Spleen (tissue), 11 donors: ENCODE data around the gene SEMA4G. TPM values are rescaled to one million over a fixed set of nuclear protein-coding genes. Genes with fewer than 3 reads are reported as not detected.

ENCODE experiments used
- DNase-seq: peaks from one replicate; pipeline ENCODE4 v3.0.0-alpha.2; 2020
- H3K27ac ChIP-seq, 8 donors: fragments of 200-600 bp; sonication (generic) in 7 of 8; 1 replicate in 4 of 8; 2 replicates in 4 of 8; pipeline versions ENCODE4 v1.5.0 to v1.8.0; 2016 to 2021; ENCODE audit warnings: inconsistent platforms in 4 of 8, mild to moderate bottlenecking in 4 of 8, moderate library complexity in 1 of 8
- H3K27me3 ChIP-seq, 7 donors: fragments of 200-600 bp; sonication (generic) in 6 of 7; replicated peaks in 1 of 7; 1 replicate in 4 of 7; 2 replicates in 3 of 7; pipeline versions ENCODE4 v1.5.0 to v1.8.0; 2016 to 2021; ENCODE audit warnings: inconsistent platforms in 3 of 7, mild to moderate bottlenecking in 1 of 7
- H3K36me3 ChIP-seq, 6 donors: fragments of 200-600 bp; sonication (generic) in 5 of 6; 1 replicate in 4 of 6; 2 replicates in 2 of 6; pipeline versions ENCODE4 v1.5.0 to v1.8.0; 2016 to 2021; ENCODE audit warnings: inconsistent platforms in 2 of 6
- H3K4me1 ChIP-seq, 6 donors: fragments of 200-600 bp; sonication (generic) in 5 of 6; 1 replicate in 3 of 6; 2 replicates in 3 of 6; pipeline versions ENCODE4 v1.5.0 to v1.8.0; 2016 to 2021; ENCODE audit warnings: inconsistent platforms in 3 of 6
- H3K4me3 ChIP-seq, 8 donors: fragments of 200-600 bp; sonication (generic) in 7 of 8; 1 replicate in 4 of 8; 2 replicates in 4 of 8; pipeline versions ENCODE4 v1.5.0 to v1.8.0; 2016 to 2021; ENCODE audit warnings: inconsistent platforms in 4 of 8, mild to moderate bottlenecking in 4 of 8, moderate library complexity in 2 of 8
- H3K9me3 ChIP-seq, 8 donors: fragments of 200-600 bp; sonication (generic) in 7 of 8; 1 replicate in 4 of 8; 2 replicates in 4 of 8; pipeline versions ENCODE4 v1.5.0 to v1.8.0; 2016 to 2021; ENCODE audit warnings: inconsistent platforms in 4 of 8
- POLR2A ChIP-seq, 3 donors: fragments of 450-650 bp; IDR thresholded peaks; one replicate each; pipeline ENCODE4 v1.5.1; 2017; ENCODE audit warnings: antibody characterized with exemption in 3 of 3, mild to moderate bottlenecking in 1 of 3
- POLR2AphosphoS5 ChIP-seq, 3 donors: sonication (generic); formaldehyde crosslinking; IDR thresholded peaks; one replicate each; pipeline ENCODE4 v1.5.1; 2017; ENCODE audit warnings: antibody characterized with exemption in 3 of 3
- WGBS, 5 donors: extraction: QIAGEN DNeasy Blood & Tissue Kit in 3 of 5; methylation state at CpG; one replicate each; pipeline versions ENCODE4 v1.1.5 to v1.1.7; 2013 to 2018; 5-methylcytosine and 5-hydroxymethylcytosine counted together
- intact Hi-C: fragments of 100-400 bp; cut with DNase I; formaldehyde crosslinking; loops from one replicate; pipeline ENCODE4 v1.15.0; 2023; ENCODE audit warnings: low total_unique reads
- polyA plus RNA-seq, 3 donors: library from polyadenylated mRNA; stranded (reverse); fragments of 200-250 nt; gene quantifications; one replicate each; pipeline ENCODE4 v1.2.1, GENCODE V29; 2013
- total RNA-seq, 7 donors: library from RNA; depleted of rRNA in 3 of 7; stranded (reverse); fragments of >200 nt in 3 of 7; fragmentation: NEBNext Ultra II Directional in 4 of 7; extraction: Animal tissue kit (Norgen Biotek cat#: 25700) in 4 of 7; gene quantifications; one replicate each; pipeline versions ENCODE4 v1.1.0 to v1.2.1, GENCODE V29; 2016 to 2021
- TF ChIP-seq, protein P1 (sequence below), 11 experiments: fragments of 200-600 bp in 7 of 11; fragments of 450-650 bp in 4 of 11; sonication (generic) in 4 of 11; IDR thresholded peaks in 8 of 11; conservative IDR thresholded peaks in 3 of 11; 1 replicate in 7 of 11; 2 replicates in 4 of 11; pipeline versions ENCODE4 v1.4.0 to v1.8.0; 2016 to 2021; ENCODE audit warnings: antibody characterized with exemption in 11 of 11, inconsistent platforms in 4 of 11, mild to moderate bottlenecking in 1 of 11
- donor health status: healthy with polysubstance abuse.
- donor health status: DM: no; HTN: no; CAD: no; lungs with moderate emphysema.
- donor health status: DM: no; HTN: no; CAD: no.
- donor health status: Bipolar disorder and iron deficiency.
- donor health status: healthy.
- donor health status: DM: no; HTN: no; CAD: no.
- donor health status: DM: yes; HTN: yes; CAD: no.

The SEMA4G gene
- total and polyA plus RNA-seq, 10 donors: 0.46 to 2.8 (median 0.95) TPM

GRCh38 chr10:101011517-101012423, 42.5 kb downstream of the SEMA4G start:
- H3K27me3 ChIP-seq: peaks cover 0 to 15% (median 2%) of the 10 kb centered on the region in 7 donors
- H3K27ac ChIP-seq: peak overlapping the region in 6 of 8 donors; percentile 47 to 77 (median 58)
- intact Hi-C loops: no loop called here
- H3K4me1 ChIP-seq: peaks cover 10 to 50% (median 24%) of the 10 kb centered on the region in 6 donors
- DNase-seq: peak; percentile 74
- TF ChIP-seq POLR2A (IDR thresholded peaks at IDR 0.05) (no peak), POLR2AphosphoS5 (IDR thresholded peaks at IDR 0.05) (no peak)
- TF ChIP-seq, protein P1, sequence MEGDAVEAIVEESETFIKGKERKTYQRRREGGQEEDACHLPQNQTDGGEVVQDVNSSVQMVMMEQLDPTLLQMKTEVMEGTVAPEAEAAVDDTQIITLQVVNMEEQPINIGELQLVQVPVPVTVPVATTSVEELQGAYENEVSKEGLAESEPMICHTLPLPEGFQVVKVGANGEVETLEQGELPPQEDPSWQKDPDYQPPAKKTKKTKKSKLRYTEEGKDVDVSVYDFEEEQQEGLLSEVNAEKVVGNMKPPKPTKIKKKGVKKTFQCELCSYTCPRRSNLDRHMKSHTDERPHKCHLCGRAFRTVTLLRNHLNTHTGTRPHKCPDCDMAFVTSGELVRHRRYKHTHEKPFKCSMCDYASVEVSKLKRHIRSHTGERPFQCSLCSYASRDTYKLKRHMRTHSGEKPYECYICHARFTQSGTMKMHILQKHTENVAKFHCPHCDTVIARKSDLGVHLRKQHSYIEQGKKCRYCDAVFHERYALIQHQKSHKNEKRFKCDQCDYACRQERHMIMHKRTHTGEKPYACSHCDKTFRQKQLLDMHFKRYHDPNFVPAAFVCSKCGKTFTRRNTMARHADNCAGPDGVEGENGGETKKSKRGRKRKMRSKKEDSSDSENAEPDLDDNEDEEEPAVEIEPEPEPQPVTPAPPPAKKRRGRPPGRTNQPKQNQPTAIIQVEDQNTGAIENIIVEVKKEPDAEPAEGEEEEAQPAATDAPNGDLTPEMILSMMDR (IDR thresholded peaks at IDR 0.05 in 8 of 11, conservative IDR thresholded peaks at IDR 0.05 in 3 of 11): no peak
- peaks cover 0 to 8% (median 5%) of the 10 kb centered on the region in 6 donors for H3K36me3 ChIP-seq
- no peaks in the 10 kb centered on the region for H3K9me3 ChIP-seq
- 74 to 79% (median 78%) methylated on average over 13 to 22 of the region's 22 CpGs for WGBS, 5 donors
- H3K4me3 ChIP-seq: no peak overlapping the region

GRCh38 chr10:101012525-101013364, 43.4 kb downstream of the SEMA4G start:
- Histone ChIP-seq H3K36me3 (no peaks in the 10 kb centered on the region), H3K9me3 (no peaks in the 10 kb centered on the region), H3K27ac (peak overlapping the region in 7 of 8 donors; percentile 36 to 77 (median 57)), H3K27me3 (peaks cover 0 to 23% (median 6%) of the 10 kb centered on the region in 7 donors), H3K4me1 (peaks cover 10 to 43% (median 22%) of the 10 kb centered on the region in 6 donors), H3K4me3 (no peak overlapping the region)
- intact Hi-C loops: no loop called here
- DNase-seq: peak; percentile 89
- 18 to 33% (median 22%) methylated on average over 8 to 14 of the region's 14 CpGs for WGBS, 5 donors
- TF ChIP-seq POLR2A (IDR thresholded peaks at IDR 0.05): no peak
- TF ChIP-seq, protein P1 (IDR thresholded peaks at IDR 0.05 in 8 of 11, conservative IDR thresholded peaks at IDR 0.05 in 3 of 11): peak; percentile 73 to 97 (median 90)
- TF ChIP-seq POLR2AphosphoS5 (IDR thresholded peaks at IDR 0.05): peak; percentile 47 to 73 (median 64)

- Histone ChIP-seq H3K36me3 (no peaks in the 10 kb centered on the region), H3K9me3 (no peaks in the 10 kb centered on the region), H3K27me3 (peaks cover 0 to 30% (median 6%) of the 10 kb centered on the region in 7 donors), H3K4me3 (no peak overlapping the region), H3K4me1 (peaks cover 10 to 44% (median 27%) of the 10 kb centered on the region in 6 donors), H3K27ac (peak overlapping the region in 6 of 8 donors; percentile 36 to 77 (median 58))
- DNase-seq: no peak
- TF ChIP-seq POLR2A (IDR thresholded peaks at IDR 0.05) (no peak), POLR2AphosphoS5 (IDR thresholded peaks at IDR 0.05) (no peak)
- TF ChIP-seq, protein P1 (IDR thresholded peaks at IDR 0.05 in 8 of 11, conservative IDR thresholded peaks at IDR 0.05 in 3 of 11): no peak
- WGBS, 5 donors: 56 to 67% (median 58%) methylated on average over 9 of the region's 9 CpGs
- intact Hi-C loops: no loop called here
Measured at GRCh38 chr10:101013365-101013825, 44.1 kb downstream of the SEMA4G start.
